MM.1S (cell line): Measurements from ENCODE around the gene IGHMBP2.

ENCODE experiments used
- CTCF ChIP-seq: fragments of 300-600 bp; sonication (generic); IDR thresholded peaks from 2 replicates; pipeline ENCODE4 v1.5.1; 2016; ENCODE audit warnings: antibody characterized with exemption, low read length, mixed read lengths
- EZH2 ChIP-seq: fragments of 300-600 bp; sonication (generic); optimal IDR thresholded peaks from 2 replicates; pipeline ENCODE3; 2017; ENCODE audit warnings: low read depth, mild to moderate bottlenecking, antibody characterized with exemption, low read length, mixed read lengths

DNA sequence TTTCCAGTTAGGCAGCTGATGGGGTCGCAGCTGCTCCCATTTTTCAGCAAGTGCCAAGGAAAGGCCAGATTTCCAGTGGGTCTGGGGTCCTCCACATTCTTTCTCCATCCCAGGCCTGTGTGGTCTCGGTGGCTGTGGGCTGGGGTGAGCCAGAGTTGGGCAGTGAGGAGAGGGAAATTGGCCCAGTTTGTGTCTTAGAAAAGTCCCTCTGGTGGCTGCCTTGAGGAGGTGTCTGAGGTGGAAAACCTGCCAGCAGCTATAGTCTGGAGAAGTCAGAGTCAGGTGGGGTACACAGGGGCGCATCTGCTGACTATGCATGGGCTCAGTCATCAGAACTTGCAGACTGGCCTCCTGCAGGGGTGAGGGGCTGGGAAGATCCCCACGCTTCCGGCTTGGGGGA is 46.6 kb downstream of the IGHMBP2 start:
- peak; percentile 27 for TF ChIP-seq CTCF
- no peak for TF ChIP-seq EZH2
